ENCODE measurements around the gene KCNQ1.

The KCNQ1 gene

GRCh38 chr11:2565447-2566222 is 120.8 kb downstream of the KCNQ1 start:
- DNase-seq (ENCODE audit: low read depth in 2 of 2), result no peak

- no peak for DNase-seq (ENCODE audit: low read depth in 2 of 2)
Observed at GRCh38 chr11:2566223-2567025, 121.6 kb downstream of the KCNQ1 start.

GRCh38 chr11:2567026-2567671 is 122.3 kb downstream of the KCNQ1 start:
- no peak for DNase-seq (ENCODE audit: low read depth in 2 of 2)

- DNase-seq (ENCODE audit: low read depth in 2 of 2), result no peak
Observed at GRCh38 chr11:2569321-2569721, 124.5 kb downstream of the KCNQ1 start.

- DNase-seq (ENCODE audit: low read depth in 2 of 2), result no peak
Observed at GRCh38 chr11:2569731-2570210, 125.0 kb downstream of the KCNQ1 start.

- no peak for DNase-seq (ENCODE audit: low read depth in 2 of 2)
Observed at GRCh38 chr11:2570211-2570811, 125.5 kb downstream of the KCNQ1 start.

GRCh38 chr11:2570841-2571597 is 126.2 kb downstream of the KCNQ1 start:
- DNase-seq (ENCODE audit: low read depth in 2 of 2), result no peak

- no peak for DNase-seq (ENCODE audit: low read depth in 2 of 2)
Observed at GRCh38 chr11:2571598-2572281, 126.9 kb downstream of the KCNQ1 start.

GRCh38 chr11:2572491-2573239 is 127.9 kb downstream of the KCNQ1 start:
- no peak for DNase-seq (ENCODE audit: low read depth in 2 of 2)

- no peak for DNase-seq (ENCODE audit: low read depth in 2 of 2)
Observed at GRCh38 chr11:2573240-2574042, 128.6 kb downstream of the KCNQ1 start.

- DNase-seq (ENCODE audit: low read depth in 2 of 2), result no peak
Observed at GRCh38 chr11:2574043-2574552, 129.3 kb downstream of the KCNQ1 start.

GRCh38 chr11:2574553-2575535 is 130.0 kb downstream of the KCNQ1 start:
- no peak for DNase-seq (ENCODE audit: low read depth in 2 of 2)

GRCh38 chr11:2575591-2576051 is 130.8 kb downstream of the KCNQ1 start:
- no peak for DNase-seq (ENCODE audit: low read depth in 2 of 2)

- DNase-seq (ENCODE audit: low read depth in 2 of 2), result no peak
Observed at GRCh38 chr11:2576111-2576510, 131.3 kb downstream of the KCNQ1 start.

- no peak for DNase-seq (ENCODE audit: low read depth in 2 of 2)
Observed at GRCh38 chr11:2576549-2576948, 131.7 kb downstream of the KCNQ1 start.

- no peak for DNase-seq (ENCODE audit: low read depth in 2 of 2)
Observed at GRCh38 chr11:2577031-2577990, 132.5 kb downstream of the KCNQ1 start.

Measured in activated CD4-positive, alpha-beta T cell treated with anti-CD3 and anti-CD28 coated beads for 24 hours (primary cell).